CD4-positive, alpha-beta T cell treated with Interleukin-15 for 4 hours (primary cell): Measurements from ENCODE around the gene SPATA9.

ENCODE experiments used
- DNase-seq: peaks from one replicate; pipeline ENCODE4 v3.0.0-alpha.2; 2020; ENCODE audit warnings: low spot score

Gene SPATA9, protein sequence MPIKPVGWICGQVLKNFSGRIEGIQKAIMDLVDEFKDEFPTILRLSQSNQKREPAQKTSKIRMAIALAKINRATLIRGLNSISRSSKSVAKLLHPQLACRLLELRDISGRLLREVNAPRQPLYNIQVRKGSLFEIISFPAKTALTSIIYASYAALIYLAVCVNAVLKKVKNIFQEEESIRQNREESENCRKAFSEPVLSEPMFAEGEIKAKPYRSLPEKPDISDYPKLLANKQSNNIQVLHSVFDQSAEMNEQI

GRCh38 chr5:95682891-95683290 lies at the start of gene SPATA9:
SPATA9 (minus strand) TSS chr5:95682991; CDS start chr5:95682854, 137 bp downstream.
- DNase-seq = no peak

DNA sequence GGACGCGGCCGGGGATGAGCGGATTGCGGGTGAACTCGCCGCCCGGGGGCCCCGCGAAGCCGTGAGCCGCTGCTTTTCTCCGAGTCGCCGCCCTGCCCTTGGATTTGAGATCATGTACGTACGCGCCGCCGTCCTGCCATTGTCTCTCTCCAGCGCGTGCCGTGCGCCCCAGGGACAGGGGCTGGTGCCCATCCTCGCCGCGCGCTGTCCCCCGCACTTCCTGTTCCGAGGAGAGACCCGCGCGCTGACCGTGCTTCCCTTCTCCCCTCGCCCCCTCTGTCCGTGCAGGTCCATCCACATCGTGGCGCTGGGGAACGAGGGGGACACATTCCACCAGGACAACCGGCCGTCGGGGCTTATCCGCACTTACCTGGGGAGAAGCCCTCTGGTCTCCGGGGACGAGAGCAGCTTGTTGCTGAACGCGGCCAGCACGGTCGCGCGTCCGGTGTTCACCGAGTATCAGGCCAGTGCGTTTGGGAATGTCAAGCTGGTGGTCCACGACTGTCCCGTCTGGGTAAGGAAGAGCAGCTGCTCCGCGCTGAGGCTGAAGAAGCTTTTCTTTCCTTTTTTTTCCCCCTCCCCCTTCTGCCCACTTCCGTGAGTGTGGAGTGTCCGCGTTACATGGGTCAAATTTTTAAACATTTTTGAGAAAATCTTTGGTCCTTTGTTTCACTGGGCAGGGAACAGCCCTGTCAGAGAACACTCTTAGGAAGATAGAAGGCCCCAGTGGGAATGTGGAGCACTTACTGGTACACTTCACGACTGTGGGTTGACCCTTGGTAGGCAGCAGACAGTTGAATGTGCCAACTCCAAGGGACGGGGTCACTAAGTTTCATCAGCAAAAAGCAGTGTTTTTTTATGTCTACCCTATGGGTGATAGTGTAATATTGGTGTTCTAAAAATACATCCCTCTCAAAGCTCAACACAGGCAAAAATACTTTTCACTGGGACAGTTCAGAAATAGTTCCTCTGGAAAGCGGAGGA lies 49.1 kb upstream of the SPATA9 start:
- DNase-seq = no peak

GRCh38 chr5:95730730-95731570 lies 48.2 kb upstream of the SPATA9 start, which contains the start of gene RHOBTB3:
RHOBTB3 (plus strand) TSS chr5:95731336; CDS start chr5:95731683, 347 bp downstream.
- DNase-seq = no peak

DNA sequence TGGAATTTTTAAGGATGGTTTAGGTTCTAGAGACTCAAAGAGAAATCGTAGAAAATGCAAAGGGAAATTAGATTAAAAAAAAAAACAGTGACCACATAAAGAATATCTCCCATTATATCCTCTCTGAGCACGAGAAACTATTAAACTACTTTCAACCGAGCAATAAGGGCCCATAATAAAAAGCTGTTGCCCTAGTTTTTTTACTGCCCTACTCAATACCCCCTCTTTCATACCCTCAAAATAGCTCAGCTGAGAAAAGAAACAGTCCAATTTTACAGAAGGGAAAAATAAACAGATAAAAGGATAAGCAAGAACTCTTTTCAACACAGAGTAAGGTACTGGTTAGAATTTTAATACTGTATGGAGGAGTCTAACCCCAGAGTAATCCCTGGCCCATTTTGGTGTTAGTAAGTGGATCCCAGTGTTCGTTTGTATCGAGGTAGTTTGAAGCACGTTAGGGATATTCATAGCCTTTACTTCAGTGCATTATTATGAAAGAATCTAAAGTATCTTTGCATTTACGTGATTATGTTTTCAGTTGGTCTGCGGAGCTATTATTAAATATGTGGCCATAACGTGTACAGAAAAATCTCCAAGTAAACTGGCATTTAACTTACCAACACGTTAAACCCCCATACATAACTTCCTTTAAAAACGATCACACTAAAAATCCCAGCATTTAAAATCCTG lies 47.4 kb upstream of the SPATA9 start:
- no peak for DNase-seq

- DNase-seq = no peak
Measured at GRCh38 chr5:95729115-95730010, 46.6 kb upstream of the SPATA9 start.

DNA sequence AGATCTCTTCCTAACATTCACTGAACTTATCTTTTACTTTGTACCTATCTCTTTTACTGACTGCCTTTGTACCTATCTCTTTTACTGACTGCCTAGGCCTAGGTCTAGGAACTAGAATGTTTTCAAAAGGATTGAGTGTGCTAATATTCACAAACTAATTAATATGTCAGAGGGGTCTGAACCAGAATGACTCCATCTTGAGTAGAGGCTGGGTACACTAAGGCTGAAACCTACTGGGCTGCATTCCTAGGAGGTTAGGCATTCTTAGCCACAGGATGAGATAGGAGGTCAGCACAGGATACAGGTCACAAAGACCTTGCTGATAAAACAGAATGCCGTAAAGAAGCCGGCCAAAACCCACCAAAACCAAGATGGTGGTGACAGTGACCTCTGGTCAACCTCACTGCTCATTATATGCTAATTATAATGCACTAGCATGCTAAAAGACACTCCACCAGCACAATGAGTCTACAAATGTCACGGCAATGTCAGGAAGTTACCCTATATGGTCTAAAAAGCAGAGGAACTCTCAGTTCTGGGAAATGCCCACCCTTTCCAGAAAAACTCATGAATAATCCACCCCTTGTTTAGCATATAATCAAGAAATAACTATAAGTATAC lies 45.8 kb upstream of the SPATA9 start:
- DNase-seq = no peak

GRCh38 chr5:95727764-95728191 lies 45.0 kb upstream of the SPATA9 start:
- no peak for DNase-seq

DNA sequence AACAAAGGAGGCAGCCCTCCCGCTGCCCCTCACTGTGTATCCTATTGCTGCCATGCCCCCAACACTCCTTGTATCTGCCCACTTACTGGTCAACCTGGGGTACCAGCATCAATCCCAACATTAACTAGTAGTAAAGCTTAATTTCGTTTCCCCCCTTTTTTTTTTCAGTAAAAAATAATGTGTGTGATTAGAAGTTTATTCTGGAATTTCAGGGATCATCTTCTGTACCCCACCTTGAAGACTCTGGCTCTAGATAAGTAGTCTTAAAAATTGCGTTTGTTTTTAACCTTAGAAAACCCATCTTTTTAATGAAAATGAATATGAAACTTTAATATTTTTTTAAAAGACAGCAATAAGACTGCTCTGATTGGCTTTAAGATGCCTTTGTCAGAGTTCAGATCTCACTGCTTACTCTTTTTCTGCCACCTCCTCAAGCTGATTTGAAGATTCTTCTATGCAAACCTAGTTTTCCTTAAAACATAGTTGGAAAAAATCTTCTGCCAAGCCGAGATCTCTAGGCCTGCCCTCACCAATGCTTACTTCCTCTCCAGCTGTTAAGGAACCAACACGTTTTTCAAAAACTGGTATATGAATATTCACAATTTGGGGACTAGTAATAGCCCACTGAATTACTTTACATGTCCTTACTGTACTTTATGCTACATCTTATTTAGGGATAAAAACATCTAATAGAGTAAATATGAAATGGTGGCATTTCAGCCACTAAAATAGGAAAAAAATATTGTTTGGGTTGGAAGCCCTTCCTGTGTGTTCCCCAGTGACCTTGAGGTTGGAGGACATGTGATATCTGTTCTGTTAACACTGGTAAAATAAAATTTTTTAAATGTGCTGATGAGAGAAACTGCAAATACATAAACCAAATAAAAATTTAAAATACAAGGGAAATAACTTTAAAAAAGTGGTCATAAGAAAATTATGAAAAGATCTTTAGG lies 44.3 kb upstream of the SPATA9 start:
- no peak for DNase-seq

DNA sequence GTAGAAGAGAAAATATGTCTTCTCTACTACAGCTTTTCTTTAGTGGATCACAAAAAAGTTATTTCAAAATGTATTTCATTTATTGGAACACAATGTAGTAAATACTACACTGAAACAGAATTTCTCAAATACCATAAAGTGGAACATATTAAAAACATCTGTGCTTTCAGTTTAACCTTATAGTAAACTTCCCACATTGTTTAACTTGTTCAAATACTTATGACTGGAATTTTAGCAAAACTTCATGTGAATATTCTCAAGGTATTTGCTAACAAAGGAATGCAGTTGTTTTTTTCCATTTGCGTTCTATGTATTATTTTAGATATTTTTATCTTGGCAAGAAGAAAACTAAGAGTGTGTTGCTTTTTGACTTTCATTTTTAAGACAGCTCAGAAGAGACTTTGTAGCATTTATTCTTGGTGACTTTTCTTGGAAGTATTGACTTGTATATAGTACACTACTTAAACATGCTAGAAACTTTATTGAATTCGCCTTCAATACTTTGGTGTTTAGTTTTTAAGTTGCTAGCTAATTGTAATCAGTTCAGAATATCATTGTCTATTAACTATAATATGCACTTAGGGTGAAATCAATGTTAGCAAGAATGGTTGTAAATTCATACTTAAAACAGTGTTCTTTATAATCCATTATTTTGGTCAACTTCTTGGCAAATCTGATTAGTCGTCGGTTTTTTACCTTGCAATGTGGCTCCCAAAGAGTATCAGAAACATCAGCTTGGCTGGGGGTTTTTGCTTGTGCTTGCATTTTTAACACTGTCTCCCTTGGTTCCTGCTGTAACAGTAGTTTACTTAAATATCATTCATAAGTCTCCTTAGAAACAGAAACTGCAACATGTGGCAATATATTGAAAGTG lies 43.4 kb upstream of the SPATA9 start:
- DNase-seq = no peak

DNA sequence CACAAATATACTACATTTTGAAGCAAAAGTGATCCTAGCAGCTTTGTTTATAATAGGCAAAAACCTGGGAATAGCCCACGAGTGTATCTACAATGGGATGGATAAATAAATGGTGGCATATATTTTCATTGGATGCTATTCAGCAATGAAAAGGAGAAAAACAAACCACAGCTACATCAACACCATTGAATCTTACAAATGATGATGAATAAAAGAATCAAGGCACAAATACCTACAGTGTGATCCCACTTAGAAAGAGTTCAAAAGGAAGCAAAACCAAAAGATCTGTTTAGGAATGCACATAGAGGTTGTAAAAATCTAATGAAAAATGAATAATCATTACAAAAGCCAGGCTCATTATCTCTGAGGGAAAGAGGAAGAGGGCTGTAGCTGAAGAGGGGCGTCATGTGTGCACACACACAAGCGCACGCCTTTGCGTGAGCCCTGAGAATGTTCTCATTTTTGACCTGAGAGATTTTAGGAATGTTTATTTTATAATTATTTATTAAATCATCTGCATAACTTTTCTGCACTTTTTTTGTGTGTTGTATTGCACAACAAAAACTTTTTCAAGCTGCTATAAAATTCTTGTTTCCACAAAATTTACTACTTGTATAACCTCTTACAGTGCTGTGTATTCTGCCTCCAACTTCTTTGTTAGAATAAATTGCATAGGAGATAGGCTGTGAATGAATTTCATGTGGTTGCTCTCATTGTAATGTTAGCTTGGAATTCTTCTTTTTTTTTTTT lies 42.5 kb upstream of the SPATA9 start:
- no peak for DNase-seq

GRCh38 chr5:95723632-95724369 lies 41.0 kb upstream of the SPATA9 start:
- DNase-seq = no peak

DNA sequence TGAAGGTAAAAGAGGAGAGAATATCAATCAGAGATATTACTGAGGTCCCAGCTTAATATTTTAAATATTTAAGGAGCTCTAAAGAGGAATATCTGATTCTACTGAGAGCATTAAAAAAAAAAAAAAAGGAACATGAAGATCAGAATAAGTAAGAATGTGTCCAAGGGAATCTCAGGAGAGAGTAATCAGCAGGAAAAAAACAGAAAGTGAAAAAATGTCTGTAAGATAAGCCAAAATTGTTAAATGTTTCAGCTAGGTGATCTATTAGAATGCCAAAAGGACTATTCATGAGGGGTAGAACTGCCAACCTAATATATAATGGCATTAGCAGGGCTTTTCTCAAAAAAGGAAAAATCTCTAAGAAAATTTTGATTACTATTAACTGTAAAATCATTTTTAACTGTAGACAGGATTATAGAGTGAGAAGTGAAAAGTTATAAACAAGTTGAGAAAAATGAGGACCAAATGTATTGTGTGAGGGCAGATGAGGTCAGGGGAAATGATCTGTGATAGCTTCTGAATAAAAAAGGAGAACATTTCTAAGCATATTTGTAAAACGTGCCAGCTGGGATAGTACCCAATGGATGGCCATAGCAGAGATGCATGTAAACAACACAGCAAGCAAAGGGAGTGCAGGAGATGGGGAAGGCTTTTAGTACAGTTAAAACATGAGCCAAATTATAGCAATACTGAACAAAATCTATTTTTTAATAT lies 38.9 kb upstream of the SPATA9 start:
- no peak for DNase-seq

GRCh38 chr5:95720094-95720786 lies 37.4 kb upstream of the SPATA9 start:
- DNase-seq = no peak

- no peak for DNase-seq
Measured at GRCh38 chr5:95718738-95719137, 35.9 kb upstream of the SPATA9 start.

- peak; percentile 22 for DNase-seq
Measured at GRCh38 chr5:95718203-95718602, 35.4 kb upstream of the SPATA9 start.
